OCI-M1 (cell line): ENCODE measurements around the gene LIMA1.
A peak's percentile ranks its signal among the peaks of the same experiment; 100 is the strongest.
"Not testable (repeated sequence)": the region's sequence is repeated elsewhere in the genome, so short reads cannot be mapped to it uniquely, and the experiment has no call there.

Experiments
- DNase-seq: peaks from one replicate; lab custom pipeline; 2025; lab: John Stamatoyannopoulos, UW

Gene LIMA1

DNA sequence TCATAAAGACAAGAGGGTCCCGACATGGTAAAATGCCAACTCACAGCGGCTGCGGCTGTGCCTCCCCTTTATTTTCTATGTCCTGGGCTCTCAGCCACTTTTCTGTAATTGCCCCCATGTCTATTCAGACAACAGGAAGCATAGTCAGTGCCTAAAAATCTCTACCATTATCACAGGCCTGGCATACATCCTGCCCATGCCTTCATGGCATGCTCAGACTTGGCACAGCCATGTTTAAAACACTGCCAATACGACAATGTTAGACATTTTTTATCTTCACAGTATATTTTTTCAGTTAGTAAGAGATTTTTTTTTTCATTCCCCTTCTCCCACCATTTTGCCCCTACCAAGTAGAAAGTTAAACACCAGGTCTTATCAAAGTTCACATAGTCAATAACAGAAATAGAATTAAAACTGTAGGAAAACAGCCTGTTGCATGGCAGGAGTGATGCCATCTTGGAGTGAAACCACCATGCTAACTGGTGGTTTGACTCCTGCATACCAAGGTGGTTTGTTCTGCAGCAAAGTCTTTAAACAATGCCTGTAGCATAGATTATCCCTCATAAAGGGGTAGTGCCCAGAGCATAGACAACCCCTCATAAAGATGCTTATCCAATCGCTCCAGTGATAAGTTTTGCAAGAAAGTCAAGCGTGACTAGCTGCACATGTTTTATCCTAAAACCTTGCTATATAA, 97.2 kb downstream of the LIMA1 start:
- no peak for DNase-seq

DNA sequence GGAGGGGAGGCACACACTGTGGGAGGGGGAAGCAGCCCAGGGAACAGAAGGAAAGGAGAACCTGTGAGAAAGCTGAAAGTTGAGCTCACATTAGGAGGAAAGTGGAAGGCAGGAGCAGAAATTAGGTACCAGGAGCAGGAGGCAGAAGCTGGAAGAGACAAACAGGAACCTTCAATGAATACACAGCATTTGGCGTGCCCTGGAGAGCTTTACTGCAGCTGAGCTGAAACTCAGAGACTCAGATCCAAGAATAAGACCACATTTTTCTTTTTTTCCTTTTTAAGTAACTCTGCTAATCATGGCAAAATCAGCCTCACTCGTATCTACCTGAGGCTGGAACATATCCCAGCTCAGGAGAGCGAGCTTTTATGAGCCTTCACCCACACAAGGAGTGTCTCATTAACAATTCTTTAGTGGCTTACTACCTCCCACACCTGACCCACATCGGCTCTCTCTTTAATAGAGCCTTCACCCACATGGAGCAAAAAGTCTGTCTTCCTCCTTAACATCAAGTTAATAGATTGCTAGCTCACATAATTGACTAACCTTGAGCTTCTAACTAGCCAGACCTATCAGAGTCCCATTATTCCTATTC, 97.9 kb downstream of the LIMA1 start:
- DNase-seq, result no peak

DNA sequence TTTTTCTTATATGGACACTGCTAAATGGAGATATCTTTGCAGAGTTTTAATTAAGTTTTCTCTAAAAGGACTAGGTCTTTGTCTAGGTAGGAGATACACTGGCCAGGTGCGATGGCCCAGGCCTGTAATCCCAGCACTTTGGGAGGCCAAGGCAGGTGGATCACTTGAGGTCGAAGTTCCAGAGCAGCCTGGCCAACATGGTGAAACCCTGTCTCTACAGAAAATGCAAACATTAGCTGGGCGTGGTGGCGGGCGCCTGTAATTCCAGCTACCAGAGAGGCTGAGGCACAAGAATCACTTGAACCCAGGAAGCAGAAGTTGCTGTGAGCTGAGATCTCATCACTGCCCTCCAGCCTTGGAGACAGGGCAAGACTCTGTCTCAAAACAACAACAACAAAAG, 99.1 kb downstream of the LIMA1 start:
- no peak for DNase-seq

DNA sequence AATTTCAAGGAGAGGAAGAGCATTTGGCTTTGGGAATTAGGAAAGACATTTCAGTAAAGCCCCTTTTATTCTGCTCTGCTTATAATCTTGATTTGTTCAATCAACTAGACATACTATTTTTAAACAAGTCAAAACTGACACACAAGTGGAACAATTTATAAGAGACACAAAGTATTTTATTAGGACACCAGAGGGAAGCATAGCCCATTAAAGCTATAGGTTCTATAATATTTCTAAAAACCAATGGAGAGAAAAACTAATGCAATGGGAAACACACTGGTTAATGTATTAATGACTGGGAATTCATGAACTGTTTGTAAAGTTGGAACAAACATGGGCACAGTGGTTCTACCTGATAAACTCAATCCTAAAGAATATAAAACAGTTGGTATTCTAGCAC, 100.9 kb downstream of the LIMA1 start:
- DNase-seq, result peak; percentile 18

DNA sequence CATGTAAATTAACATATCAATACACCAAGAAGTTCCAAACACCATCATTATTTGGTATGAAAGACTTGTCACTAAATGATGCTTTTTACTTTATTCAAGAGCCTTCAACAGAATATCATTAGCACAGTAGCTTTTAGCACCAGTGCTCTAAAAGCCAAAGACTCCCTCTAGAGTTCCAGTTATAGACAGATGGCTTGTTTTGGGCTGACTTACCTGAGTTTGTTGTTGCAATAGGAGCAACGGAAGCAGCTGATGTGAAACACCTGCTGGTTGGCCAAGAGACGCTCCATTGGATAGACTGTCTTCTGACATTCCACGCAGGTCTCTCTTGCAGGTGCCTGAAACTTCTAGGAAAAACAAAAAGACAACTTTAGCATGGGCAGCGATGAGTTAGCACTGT, 101.6 kb downstream of the LIMA1 start:
- DNase-seq, result no peak

DNA sequence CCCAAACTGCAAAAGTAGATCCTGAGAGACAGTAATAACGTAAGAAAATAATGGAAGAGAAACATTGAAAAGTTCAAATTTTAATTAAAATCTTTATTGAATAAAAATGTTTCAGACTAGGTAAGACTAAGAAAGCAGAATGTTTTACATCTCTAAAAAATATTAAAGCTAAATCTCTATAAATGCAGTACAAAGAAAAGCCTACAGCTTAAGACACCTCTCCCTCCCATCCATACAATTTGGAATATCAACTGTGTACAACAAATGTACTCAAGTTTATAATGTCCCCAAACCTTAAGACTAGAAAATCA, 107.6 kb downstream of the LIMA1 start:
- no peak for DNase-seq

DNA sequence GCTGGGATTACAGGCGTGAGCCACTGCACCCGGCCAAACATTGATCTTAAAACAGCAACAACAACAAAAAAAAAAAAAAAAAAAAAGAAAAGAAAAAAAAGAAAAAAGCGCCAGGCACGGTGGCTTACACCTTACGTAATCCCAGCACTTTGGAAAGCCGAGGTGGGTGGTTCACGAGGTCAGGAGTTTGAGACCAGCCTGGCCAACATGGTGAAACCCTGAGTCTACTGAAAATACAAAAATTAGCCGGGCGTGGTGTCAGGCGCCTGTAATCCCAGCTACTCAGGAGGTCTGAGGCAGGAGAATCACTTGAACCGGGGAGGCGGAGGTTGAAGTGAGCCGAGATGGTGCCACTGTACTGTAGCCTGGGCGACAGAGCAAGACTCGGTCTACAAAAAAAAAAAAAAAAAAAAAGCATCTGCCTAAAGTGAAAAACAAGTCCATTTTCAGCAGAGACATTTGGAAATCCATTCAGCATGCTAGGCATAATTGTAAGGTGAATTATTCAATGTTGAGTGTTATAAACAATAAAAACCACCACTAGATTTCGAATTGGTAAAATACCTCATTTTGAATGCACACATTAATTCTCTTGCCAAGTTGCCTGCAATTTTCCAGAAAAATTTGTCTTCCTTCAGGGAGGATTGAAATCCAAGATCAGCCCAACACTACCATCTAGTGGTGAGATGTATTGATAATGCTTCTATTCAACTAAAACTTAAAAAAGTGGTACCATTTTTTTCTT, 108.2 kb downstream of the LIMA1 start:
- DNase-seq, result peak; percentile 81

DNA sequence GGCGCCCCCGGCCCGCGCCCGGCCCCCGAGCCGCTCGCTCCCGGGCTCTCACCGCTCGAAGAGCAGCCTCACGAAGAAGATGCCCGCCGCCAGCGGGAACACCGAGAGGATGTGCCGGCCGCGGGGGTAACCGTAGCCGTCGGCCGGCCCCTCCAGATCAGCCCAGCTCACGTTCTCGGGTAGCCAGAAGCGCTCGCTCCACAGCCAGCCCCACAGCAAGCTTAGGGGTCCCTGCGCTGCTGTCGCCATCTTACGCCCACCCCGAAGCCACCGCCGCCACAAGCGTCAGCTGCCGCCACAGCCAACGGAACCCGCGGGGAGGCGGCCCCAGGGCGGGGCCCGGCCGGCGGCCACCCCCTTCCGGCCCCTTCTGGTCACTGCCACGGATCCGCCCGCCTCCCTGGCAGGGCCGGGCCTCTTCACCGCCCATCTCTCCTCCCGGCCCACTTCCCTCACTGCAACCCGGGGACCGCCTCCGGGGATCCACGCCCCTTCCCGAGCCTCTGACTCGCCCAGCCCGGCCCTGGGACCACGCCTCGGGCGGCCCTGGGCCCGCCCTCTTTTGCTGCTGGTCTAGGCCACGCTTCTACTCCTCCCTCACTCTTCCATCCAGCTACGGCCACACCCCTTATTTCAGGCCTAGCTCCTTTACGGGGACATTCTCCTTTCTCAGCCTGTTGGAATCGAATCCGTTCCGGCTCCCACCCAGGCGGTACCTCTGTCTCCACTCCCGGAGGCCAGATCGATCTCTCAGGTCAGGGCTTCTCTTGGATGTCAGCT, 116.1 kb downstream of the LIMA1 start, which contains the start of gene CERS5:
Gene CERS5 (minus strand): TSS at position 321 of the 780 bp plus-strand sequence. CDS start 72 bp downstream, at position 249.
- DNase-seq, result peak; percentile 99

DNA sequence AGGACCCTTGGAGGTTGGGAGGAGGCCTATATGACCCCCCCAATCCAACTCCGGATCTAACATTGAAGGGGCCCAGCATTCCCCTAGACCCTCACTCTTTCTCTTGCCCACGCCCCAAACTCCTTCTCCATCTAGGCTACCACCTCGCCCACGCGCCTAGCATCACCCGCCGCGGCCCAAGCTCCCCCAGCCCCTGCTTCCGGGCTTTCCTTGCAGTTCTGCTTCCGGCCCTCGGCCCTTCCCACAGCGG, 116.6 kb downstream of the LIMA1 start:
- DNase-seq, result no peak

DNA sequence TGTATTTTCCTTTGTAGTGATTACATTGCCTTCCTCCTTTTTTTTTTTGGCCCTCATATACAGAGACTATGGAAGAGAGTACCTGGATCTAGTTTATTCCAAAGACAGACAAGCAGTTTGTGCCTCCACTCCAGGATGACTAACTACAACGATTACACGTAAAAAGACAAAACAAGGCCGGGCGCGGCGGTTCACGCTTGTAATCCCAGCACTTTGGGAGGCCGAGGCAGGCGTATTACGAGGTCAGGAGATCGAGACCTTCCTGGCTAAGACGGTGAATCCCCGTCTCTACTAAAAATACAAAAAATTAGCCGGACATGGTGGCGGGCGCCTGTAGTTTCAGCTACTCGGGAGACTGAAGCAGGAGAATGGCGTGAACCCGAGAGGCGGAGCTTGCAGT, 118.4 kb downstream of the LIMA1 start:
- no peak for DNase-seq

DNA sequence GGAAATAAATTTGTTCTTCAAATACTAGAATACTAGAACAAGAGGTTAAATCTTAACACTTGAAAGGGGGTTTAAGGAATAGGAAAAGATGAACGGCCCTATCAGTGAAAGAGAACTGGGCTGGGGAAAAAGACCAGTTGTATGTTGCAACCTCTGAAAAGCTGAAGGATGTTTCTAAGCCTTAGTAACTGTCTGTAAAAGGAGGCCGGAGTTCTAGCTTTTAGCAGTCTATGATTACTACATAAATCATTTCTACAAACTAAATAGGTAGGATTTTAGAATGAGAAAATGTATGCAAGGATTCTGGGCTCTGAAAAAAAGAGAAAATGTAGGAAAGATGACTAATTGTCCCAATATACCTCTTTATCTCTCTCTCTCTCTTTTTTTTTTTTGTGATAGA, 121.1 kb downstream of the LIMA1 start:
- DNase-seq, result no peak

DNA sequence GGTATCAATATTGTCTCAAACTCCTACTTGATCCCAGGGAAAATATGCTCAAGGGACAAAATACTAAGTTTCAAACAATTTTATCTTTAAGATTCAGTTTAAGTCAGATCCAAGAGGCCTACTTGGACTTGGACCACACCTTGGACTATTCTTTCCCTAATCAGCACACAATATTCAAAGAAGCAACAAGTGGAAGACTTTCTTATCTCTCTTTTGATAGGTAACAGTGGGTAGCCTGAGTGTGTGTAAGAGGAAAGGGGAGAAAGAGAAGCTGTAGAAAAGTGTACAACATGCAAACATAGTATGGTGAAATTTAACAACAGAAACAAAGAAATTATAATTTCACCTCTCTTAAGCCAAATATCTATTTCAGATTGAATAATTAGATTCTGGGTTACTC, 122.7 kb downstream of the LIMA1 start:
- no peak for DNase-seq

DNA sequence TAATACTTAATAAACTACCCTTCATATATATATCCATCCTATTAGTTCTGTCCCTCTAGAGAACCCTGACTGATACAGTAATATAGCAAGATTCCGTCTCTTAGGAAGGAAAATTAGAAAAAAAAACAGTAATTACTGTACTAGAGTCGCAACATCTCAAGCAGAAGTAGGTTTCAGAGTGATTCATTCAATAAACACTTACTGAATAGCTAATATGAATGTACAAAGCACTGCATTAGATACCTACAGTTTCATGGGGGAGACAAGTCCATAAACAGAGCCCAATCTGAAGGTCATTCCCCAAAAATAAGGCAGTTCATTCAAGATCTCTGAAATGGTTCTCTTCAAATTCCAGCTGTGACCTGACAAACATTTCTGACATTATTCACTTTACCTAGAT, 126.1 kb downstream of the LIMA1 start:
- no peak for DNase-seq

DNA sequence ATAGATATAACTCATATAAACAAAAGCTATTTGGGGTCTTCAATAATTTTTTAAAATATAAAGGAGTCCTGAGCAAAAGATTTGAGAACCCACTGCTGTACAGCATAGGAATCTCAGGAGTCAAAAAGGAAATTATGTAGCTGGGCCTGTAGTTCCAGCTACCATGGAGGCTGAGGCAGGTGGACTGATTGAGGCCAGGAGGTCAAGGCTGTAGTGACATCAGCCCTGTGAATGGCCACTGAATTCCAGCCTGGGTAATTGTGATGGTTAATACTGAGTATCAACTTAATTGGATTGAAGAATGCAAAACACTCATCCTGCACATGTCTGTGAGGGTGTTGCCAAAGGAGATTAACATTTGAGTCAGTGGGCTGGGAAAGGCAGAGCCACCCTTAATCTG, 126.7 kb downstream of the LIMA1 start:
- no peak for DNase-seq

DNA sequence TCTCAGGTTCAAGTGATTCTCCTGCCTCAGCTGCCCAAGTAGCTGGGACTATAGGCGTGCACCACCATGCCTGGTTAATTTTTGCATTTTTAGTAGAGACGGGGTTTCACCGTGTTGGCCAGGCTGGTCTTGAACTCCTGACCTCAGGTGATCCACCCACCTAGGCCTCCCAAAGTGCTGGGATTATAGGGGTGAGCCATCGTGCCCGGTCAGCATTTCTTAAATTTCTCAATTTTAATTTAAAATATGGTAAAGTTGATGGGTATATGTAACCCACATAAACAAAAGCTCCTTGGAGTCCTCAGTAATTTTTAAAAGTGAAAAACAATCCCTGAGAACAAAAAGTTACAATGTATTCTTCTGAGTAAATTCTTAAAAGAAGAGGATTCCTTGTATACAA, 128.4 kb downstream of the LIMA1 start:
- DNase-seq, result not testable (repeated sequence)

DNA sequence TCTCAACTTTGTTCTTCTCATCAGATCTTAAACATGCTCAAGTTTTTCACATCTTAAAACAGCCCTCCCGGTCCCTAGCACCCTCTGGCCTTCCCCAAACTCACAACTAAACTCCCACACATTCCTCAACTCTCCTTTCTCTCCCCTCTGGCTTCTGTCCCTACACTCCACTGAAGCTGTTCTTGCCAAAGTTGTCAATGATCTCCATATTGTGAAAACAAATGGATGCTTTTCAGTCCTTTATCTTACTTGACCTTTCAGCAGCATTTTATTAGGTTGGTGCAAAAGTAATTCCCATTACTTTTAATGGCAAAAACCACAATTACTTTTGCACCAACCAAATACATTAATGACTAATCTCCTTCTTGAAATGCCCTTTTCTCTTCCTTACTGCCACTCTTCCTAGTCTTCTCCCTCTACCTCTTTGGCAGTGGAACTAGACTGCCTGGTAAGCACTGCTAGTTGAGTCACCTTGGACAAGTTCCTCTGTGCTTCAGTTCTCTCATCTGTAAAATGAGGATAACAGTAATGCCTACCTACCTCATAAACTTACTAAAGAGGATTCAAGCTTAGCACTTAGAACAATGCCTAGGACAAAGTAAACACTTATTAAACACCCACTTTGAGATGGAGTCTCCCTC, 132.2 kb downstream of the LIMA1 start:
- DNase-seq, result no peak

DNA sequence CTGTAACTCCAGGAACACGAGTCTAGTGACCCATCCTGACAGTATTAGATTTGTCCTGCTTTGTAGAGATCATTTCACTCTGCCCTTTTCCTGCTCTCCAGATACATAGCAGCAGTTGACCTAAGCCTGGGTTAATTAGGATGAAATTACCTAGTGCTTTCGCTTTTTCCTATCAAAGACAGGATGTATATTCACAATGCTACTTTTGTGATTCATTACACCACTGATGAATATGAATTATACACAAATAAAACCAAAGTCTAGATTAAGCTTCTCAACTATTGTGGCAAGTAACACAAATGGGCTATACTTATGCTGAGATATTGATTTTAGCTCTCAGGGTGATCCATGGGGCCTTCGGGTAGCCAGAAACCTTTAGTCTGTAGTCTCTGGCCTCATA, 134.0 kb downstream of the LIMA1 start:
- DNase-seq, result no peak

DNA sequence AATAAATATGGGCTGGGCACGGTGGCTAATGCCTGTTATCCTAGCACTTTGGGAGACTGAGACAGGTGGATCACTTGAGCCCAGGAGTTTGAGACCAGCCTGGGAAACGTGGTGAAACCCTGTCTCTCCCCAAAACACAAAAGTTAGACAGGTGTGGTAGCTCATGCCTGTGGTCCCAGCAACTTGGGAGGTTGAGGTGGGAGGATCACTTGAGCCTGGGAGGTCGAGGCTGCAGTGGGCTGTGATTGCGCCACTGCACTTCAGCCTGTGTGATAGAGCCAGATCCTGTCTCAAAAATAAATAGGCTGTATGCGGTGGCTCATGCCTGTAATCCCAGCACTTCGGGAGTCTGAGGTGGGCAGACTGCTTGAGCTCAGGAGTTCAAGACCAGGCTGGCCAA, 135.3 kb downstream of the LIMA1 start:
- DNase-seq, result not testable (repeated sequence)

DNA sequence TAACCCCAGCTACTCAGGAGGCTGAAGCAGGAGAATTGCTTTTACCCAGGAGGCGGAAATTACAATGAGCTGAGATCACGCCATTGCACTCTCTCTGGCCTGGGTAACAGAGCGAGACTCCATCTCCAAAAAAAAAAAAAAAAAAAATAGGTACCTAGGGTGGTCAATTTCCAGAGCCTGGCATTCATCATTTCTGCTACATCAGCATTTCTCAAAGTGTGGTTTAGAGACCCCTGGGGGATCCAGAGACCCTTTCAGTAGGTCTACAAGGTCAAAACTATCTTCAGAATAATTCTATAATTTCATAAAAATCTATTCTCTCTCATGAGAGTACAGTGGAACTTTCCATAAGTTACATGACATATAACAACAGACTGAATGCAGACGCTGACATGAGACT, 136.0 kb downstream of the LIMA1 start:
- no peak for DNase-seq

DNA sequence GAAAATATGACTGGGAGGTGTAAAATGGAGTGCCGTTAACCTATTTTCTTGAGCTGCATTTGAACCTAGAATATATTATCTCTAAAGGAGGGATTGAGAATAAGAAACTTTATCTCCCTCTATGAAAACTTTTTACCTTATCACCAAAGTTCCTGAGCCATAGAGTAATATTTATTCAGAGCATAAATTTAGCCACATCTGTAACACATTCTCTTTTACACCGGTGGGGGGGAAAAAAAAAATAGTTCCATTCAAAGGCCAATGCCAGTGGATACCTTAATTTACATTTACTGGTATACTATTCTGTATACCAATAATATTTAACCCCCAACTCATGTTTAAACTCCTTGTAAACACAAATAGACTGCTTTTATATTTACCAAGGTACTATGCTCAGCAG, 137.9 kb downstream of the LIMA1 start:
- no peak for DNase-seq

DNA sequence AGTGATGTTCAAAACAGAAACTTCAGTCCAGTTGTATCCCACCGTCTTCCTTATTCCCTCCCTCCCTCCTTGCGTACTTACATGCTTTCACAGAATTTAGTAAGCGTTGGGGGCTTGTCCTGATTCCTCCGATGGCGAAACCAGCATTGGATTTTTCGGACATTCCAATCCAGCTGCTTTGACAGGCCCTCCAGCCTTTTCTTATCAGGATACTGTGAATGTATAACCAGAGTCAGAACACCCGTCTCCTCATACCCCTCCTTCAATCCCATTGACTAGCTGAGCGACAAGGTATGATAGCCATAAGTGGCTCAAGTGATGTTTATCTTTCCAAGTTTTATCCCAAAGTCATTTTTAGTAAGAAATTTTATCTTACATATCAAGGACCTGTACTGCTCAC, 140.3 kb downstream of the LIMA1 start:
- DNase-seq, result no peak

DNA sequence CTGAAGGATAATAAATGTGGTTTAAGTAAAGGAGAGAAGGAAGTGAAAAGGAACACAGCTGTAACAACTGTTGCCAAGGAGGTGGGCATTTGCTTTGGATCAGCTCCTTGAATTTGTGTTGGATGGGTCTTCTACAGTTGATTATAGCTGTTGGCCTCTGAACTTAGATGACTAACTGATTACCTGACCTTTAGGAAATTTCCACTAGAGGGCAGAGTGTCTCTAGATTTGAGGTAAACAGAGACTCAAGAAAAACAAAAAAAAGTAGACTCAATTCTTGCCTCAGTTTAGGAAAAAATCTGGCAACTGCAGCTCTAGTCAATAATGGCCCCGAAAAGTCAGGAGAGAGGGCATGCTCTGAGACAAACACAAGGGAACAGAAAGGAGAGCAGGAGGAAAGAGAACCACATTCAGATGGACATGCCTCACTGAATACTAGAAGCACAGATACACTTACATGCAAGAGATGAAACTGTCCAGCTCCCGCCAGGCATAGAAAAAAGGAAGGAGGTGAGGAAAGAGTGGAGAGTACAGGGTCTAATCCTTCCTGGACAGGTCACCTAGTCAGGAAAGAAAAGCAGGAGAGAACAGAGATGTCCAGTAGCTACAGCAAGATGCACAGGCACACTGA, 150.7 kb downstream of the LIMA1 start:
- DNase-seq, result peak; percentile 70
